HepG2 (cell line): ENCODE results near the gene ANKRD34C. TPM values are rescaled to one million over a fixed set of nuclear protein-coding genes. Genes with fewer than 3 reads are reported as not detected.

Experiments used
- ATAC-seq: fragments of 200-7000 bp; cut with Tn5 transposase; 3 replicates; pipeline ENCODE4 v1.9.1; 2020; ENCODE audit warnings: mild to moderate bottlenecking, moderate library complexity
- BruUV-seq: library from RNA; stranded (reverse); fragments of 400-500 nt; replicated peaks from 2 replicates; lab custom pipeline; 2021; lab: Mats Ljungman, UMichigan
- CTCF ChIA-PET: fragments of 300-600 bp; formaldehyde crosslinking; extraction: SDS; loops from one replicate; lab custom pipeline; 2021; ENCODE audit warnings: low total read pairs, inconsistent platforms, low intra/inter-chr PET ratio; lab: Yijun Ruan, JAX
- POLR2A ChIA-PET: fragments of 350-600 bp; sonication (Branson Sonifier 250); formaldehyde crosslinking; loops from one replicate; lab custom pipeline; 2020; ENCODE audit warnings: antibody characterized with exemption, inconsistent platforms; lab: Yijun Ruan, JAX
- DNase-seq: peaks from one replicate; pipeline ENCODE4 v3.0.0-alpha.2; 2015; ENCODE audit warnings: low spot score
- FAIRE-seq: peaks from 3 replicates; lab custom pipeline; 2011; peaks lifted over from hg19 to GRCh38; lab: Jason Lieb, UNC
- H2AFZ ChIP-seq: one replicate; pipeline ENCODE4 v1.6.1; 2011; ENCODE audit warnings: low read length, inconsistent platforms
- H3K27ac ChIP-seq: fragments of 300-600 bp; 3 replicates; pipeline ENCODE4 v1.8.0; 2011; ENCODE audit warnings: mixed run types, mild to moderate bottlenecking, mixed read lengths, low read length, inconsistent platforms; ENCODE audit not compliant: insufficient read depth; ENCODE audit errors: extremely low read length
- H3K27me3 ChIP-seq, 2 experiments: fragments of 200-600 bp in 1 of 2; 2 replicates in 1 of 2; 3 replicates in 1 of 2; pipeline versions ENCODE4 v1.6.0 to v1.8.0; 2011; ENCODE audit warnings: low read length in 2 of 2, mild to moderate bottlenecking in 2 of 2, moderate library complexity in 2 of 2, inconsistent platforms in 1 of 2; ENCODE audit not compliant: insufficient read depth in 2 of 2, control insufficient read depth in 1 of 2
- H3K36me3 ChIP-seq, 2 experiments: fragments of 200-600 bp in 1 of 2; replicated peaks in 1 of 2; 2 replicates in 1 of 2; 3 replicates in 1 of 2; pipeline versions ENCODE4 v1.5.1 to v1.8.0; 2011; ENCODE audit warnings: low read length in 2 of 2, inconsistent platforms in 1 of 2; ENCODE audit not compliant: insufficient read depth in 2 of 2, control insufficient read depth in 1 of 2
- H3K4me1 ChIP-seq: 2 replicates; pipeline ENCODE4 v1.5.1; 2012; ENCODE audit warnings: low read length, inconsistent platforms; ENCODE audit not compliant: insufficient read depth
- H3K4me2 ChIP-seq: 2 replicates; pipeline ENCODE4 v1.6.0; 2011; ENCODE audit warnings: low read depth, low read length, inconsistent platforms
- H3K4me3 ChIP-seq, 3 experiments: fragments of 200-600 bp in 1 of 3; sonication (generic), shearing (Covaris generic) in 1 of 3; replicated peaks in 1 of 3; 2 replicates each; pipeline ENCODE4 v1.5.1; 2011 to 2016; ENCODE audit warnings: low read length in 3 of 3, inconsistent platforms in 2 of 3, low read depth in 2 of 3, mild to moderate bottlenecking in 2 of 3, control low read depth in 1 of 3, mixed read lengths in 1 of 3; ENCODE audit not compliant: insufficient read depth in 1 of 3
- H3K79me2 ChIP-seq: one replicate; pipeline ENCODE4 v1.6.1; 2011; ENCODE audit warnings: low read length, inconsistent platforms; ENCODE audit not compliant: insufficient read depth
- H3K9ac ChIP-seq: 2 replicates; pipeline ENCODE4 v1.6.0; 2011; ENCODE audit warnings: mild to moderate bottlenecking, low read depth, low read length, inconsistent platforms; ENCODE audit not compliant: insufficient read depth
- H3K9me3 ChIP-seq: 2 replicates; pipeline ENCODE4 v1.5.1; 2012; ENCODE audit warnings: mild to moderate bottlenecking, low read length
- H4K20me1 ChIP-seq: 2 replicates; pipeline ENCODE4 v1.6.0; 2011; ENCODE audit warnings: inconsistent platforms, mild to moderate bottlenecking, low read length, moderate library complexity; ENCODE audit not compliant: insufficient read depth
- DMAP1 ChIP-seq: IDR thresholded peaks from 2 replicates; pipeline ENCODE4 v1.6.1; 2016
- KDM5A ChIP-seq: fragments of 200-600 bp; sonication (generic); IDR thresholded peaks from 2 replicates; pipeline ENCODE4 v1.7.0; 2018; ENCODE audit warnings: antibody characterized with exemption, mild to moderate bottlenecking, low read length, borderline replicate concordance
- MAZ ChIP-seq, 2 experiments: sonication (generic) in 1 of 2; formaldehyde crosslinking in 1 of 2; IDR thresholded peaks; 2 replicates each; pipeline versions ENCODE4 v1.5.0 to v1.6.1; 2012 to 2020; ENCODE audit warnings: low read depth in 2 of 2, mild to moderate bottlenecking in 2 of 2, borderline replicate concordance in 1 of 2, improper control_type of control experiment in 1 of 2, low read length in 1 of 2, missing genetic modification reagents in 1 of 2, moderate library complexity in 1 of 2
- NFE2L1 ChIP-seq: sonication (generic); formaldehyde crosslinking; IDR thresholded peaks from 2 replicates; pipeline ENCODE4 v1.4.0; 2020; ENCODE audit warnings: missing genetic modification reagents, mild to moderate bottlenecking, borderline replicate concordance
- PRDM10 ChIP-seq: sonication (generic); formaldehyde crosslinking; IDR thresholded peaks from 2 replicates; pipeline ENCODE4 v1.4.0; 2020; ENCODE audit warnings: low read depth, missing genetic modification reagents
- ZFP36L2 ChIP-seq: sonication (generic); formaldehyde crosslinking; IDR thresholded peaks from 2 replicates; pipeline ENCODE4 v1.4.0; 2020; ENCODE audit warnings: missing genetic modification reagents
- ZKSCAN1 ChIP-seq: fragments of 150-350 bp; IDR thresholded peaks from 2 replicates; pipeline ENCODE4 v1.6.1; 2014; ENCODE audit warnings: low read length
- ZNF136 ChIP-seq: sonication (generic); formaldehyde crosslinking; IDR thresholded peaks from 2 replicates; pipeline ENCODE4 v1.8.1; 2022; ENCODE audit warnings: low read depth, mild to moderate bottlenecking, moderate library complexity, missing genetic modification reagents
- ZNF234 ChIP-seq: sonication (generic); formaldehyde crosslinking; conservative IDR thresholded peaks from 2 replicates; pipeline ENCODE4 v1.5.1; 2020; ENCODE audit warnings: mild to moderate bottlenecking, missing genetic modification reagents
- ZNF484 ChIP-seq: sonication (generic); formaldehyde crosslinking; IDR thresholded peaks from 2 replicates; pipeline ENCODE4 v1.5.1; 2020; ENCODE audit warnings: mild to moderate bottlenecking, low read depth, missing genetic modification reagents, borderline replicate concordance
- ZNF552 ChIP-seq: sonication (generic); formaldehyde crosslinking; IDR thresholded peaks from 2 replicates; pipeline ENCODE4 v1.9.0; 2022; ENCODE audit warnings: missing genetic modification reagents, mild to moderate bottlenecking, borderline replicate concordance
- ZNF580 ChIP-seq: IDR thresholded peaks from 2 replicates; pipeline ENCODE4 v1.6.1; 2016; ENCODE audit warnings: low read depth, borderline replicate concordance
- ZNF605 ChIP-seq: sonication (generic); formaldehyde crosslinking; IDR thresholded peaks from 2 replicates; pipeline ENCODE4 v1.8.0; 2022; ENCODE audit warnings: mild to moderate bottlenecking, missing genetic modification reagents
- ZNF7 ChIP-seq: IDR thresholded peaks from 2 replicates; pipeline ENCODE4 v1.6.1; 2016; ENCODE audit warnings: missing biosample characterization, missing genetic modification reagents
- ZNF790 ChIP-seq: sonication (generic); formaldehyde crosslinking; IDR thresholded peaks from 2 replicates; pipeline ENCODE4 v1.8.0; 2022; ENCODE audit warnings: missing genetic modification reagents, mild to moderate bottlenecking, borderline replicate concordance
- ZNF839 ChIP-seq: sonication (generic); formaldehyde crosslinking; IDR thresholded peaks from 2 replicates; pipeline ENCODE4 v1.4.0; 2020; ENCODE audit warnings: missing genetic modification reagents, mild to moderate bottlenecking, borderline replicate concordance
- WGBS: methylation state at CpG from one replicate; pipeline ENCODE4 v1.1.6; 2017; ENCODE audit warnings: low lambda C conversion rate; 5-methylcytosine and 5-hydroxymethylcytosine counted together
- in situ Hi-C: cut with HindIII; loops from 2 replicates; pipeline ENCODE4 v1.10.0; 2017; ENCODE audit warnings: low pct_unique_long_range_greater_than_20kb; ENCODE audit not compliant: extremely low pct_ligation_motif_present
- intact Hi-C: fragments of 100-400 bp; cut with micrococcal nuclease; formaldehyde crosslinking; loops from one replicate; pipeline ENCODE4 v1.10.0; 2022; ENCODE audit not compliant: unreplicated experiment
- polyA plus RNA-seq, 8 experiments: library from polyadenylated mRNA; depleted of rRNA in 3 of 8; stranded (reverse) in 7 of 8; unstranded in 1 of 8; fragments of >200 nt; fragmentation: Illumina TruSeq in 4 of 8; extraction: Trizol in 4 of 8; gene quantifications; 2 replicates each; pipeline versions ENCODE4 v1.2.1 to v1.2.3, GENCODE V29; 2011 to 2016; ENCODE audit warnings: low read depth in 4 of 8, missing spikeins in 1 of 8, mixed read lengths in 1 of 8; ENCODE audit not compliant: insufficient read depth in 1 of 8
- total RNA-seq, 5 experiments: library from RNA; depleted of rRNA; stranded (reverse); fragments of >200 nt; fragmentation: Illumina TruSeq; extraction: Trizol; gene quantifications; 2 replicates each; pipeline ENCODE4 v1.2.3, GENCODE V29; 2016; ENCODE audit warnings: low read depth in 1 of 5
- TF ChIP-seq, protein P1 (sequence below): IDR thresholded peaks from 2 replicates; pipeline ENCODE4 v1.4.0; 2020; ENCODE audit warnings: mild to moderate bottlenecking, missing genetic modification reagents

ANKRD34C gene
- total and polyA plus RNA-seq, 2 of the 13 experiments (the other 11 are each of a cell fraction or from before 2014, with no cell fraction given): not detected

- Histone ChIP-seq H3K27me3 (peaks cover 0 to 12% of the 10 kb centered on the region in 2 experiments; a peak in 1 of 5 replicates), H3K9ac (no peak overlapping the region), H3K27ac (no peak overlapping the region), H3K79me2 (no peaks in the 10 kb centered on the region), H3K4me2 (no peak overlapping the region), H3K9me3 (no peaks in the 10 kb centered on the region), H4K20me1 (no peaks in the 10 kb centered on the region), H3K4me1 (no peaks in the 10 kb centered on the region), H3K4me3 (no peak overlapping the region), H3K36me3 (no peaks in the 10 kb centered on the region), H2AFZ (no peak overlapping the region)
- no peak for FAIRE-seq
- TF ChIP-seq ZNF484 (CRISPR knock-in tag) (no peak), ZNF790 (CRISPR knock-in tag) (no peak), ZNF136 (CRISPR knock-in tag) (no peak), PRDM10 (CRISPR knock-in tag) (no peak), ZNF839 (CRISPR knock-in tag) (no peak), NFE2L1 (CRISPR knock-in tag) (no peak), ZNF234 (CRISPR knock-in tag) (no peak), ZKSCAN1 (no peak), KDM5A (no peak), ZNF552 (no peak), ZNF605 (CRISPR knock-in tag) (no peak), DMAP1 (CRISPR knock-in tag) (no peak), ZFP36L2 (CRISPR knock-in tag) (no peak), ZNF580 (CRISPR knock-in tag) (no peak), MAZ (IDR thresholded peaks at IDR 0.05; ENCODE audit: borderline replicate concordance, low read depth, low read length) (no peak), MAZ (CRISPR knock-in tag; IDR thresholded peaks at IDR 0.05; ENCODE audit: low read depth) (no peak), ZNF7 (CRISPR knock-in tag) (no peak)
- TF ChIP-seq, protein P1, sequence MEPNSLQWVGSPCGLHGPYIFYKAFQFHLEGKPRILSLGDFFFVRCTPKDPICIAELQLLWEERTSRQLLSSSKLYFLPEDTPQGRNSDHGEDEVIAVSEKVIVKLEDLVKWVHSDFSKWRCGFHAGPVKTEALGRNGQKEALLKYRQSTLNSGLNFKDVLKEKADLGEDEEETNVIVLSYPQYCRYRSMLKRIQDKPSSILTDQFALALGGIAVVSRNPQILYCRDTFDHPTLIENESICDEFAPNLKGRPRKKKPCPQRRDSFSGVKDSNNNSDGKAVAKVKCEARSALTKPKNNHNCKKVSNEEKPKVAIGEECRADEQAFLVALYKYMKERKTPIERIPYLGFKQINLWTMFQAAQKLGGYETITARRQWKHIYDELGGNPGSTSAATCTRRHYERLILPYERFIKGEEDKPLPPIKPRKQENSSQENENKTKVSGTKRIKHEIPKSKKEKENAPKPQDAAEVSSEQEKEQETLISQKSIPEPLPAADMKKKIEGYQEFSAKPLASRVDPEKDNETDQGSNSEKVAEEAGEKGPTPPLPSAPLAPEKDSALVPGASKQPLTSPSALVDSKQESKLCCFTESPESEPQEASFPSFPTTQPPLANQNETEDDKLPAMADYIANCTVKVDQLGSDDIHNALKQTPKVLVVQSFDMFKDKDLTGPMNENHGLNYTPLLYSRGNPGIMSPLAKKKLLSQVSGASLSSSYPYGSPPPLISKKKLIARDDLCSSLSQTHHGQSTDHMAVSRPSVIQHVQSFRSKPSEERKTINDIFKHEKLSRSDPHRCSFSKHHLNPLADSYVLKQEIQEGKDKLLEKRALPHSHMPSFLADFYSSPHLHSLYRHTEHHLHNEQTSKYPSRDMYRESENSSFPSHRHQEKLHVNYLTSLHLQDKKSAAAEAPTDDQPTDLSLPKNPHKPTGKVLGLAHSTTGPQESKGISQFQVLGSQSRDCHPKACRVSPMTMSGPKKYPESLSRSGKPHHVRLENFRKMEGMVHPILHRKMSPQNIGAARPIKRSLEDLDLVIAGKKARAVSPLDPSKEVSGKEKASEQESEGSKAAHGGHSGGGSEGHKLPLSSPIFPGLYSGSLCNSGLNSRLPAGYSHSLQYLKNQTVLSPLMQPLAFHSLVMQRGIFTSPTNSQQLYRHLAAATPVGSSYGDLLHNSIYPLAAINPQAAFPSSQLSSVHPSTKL (CRISPR knock-in tag): no peak
- WGBS: 5% methylated on average over 6 of the region's 6 CpGs
- no peak for ATAC-seq
- CTCF ChIA-PET: no interaction called here
- in situ Hi-C loops (no loop called here), intact Hi-C loops (no loop called here)
- POLR2A ChIA-PET: no interaction called here
- DNase-seq: no peak
- BruUV-seq: no TSS peak
Measured at GRCh38 chr15:79290642-79291275, 8.2 kb downstream of the ANKRD34C start.
